Activated CD8-positive, alpha-beta memory T cell treated with anti-CD3 and anti-CD28 coated beads, Interleukin-2, amount 50 U/mL, for 4 hours (primary cell): ENCODE data around the gene POU2F2.

Experiments used
- DNase-seq: peaks from one replicate; pipeline ENCODE4 v3.0.0-alpha.2; 2020

Gene POU2F2

GRCh38 chr19:42098781-42099180 lies 33.5 kb downstream of the POU2F2 start:
- no peak for DNase-seq

- DNase-seq, result no peak
Measured at GRCh38 chr19:42097461-42097860, 34.8 kb downstream of the POU2F2 start.

GRCh38 chr19:42096255-42096837 lies 35.9 kb downstream of the POU2F2 start:
- no peak for DNase-seq

GRCh38 chr19:42095814-42096230 lies 36.4 kb downstream of the POU2F2 start:
- DNase-seq, result peak; percentile 23

GRCh38 chr19:42095142-42095813 lies 37.0 kb downstream of the POU2F2 start:
- DNase-seq, result no peak

- DNase-seq, result no peak
Measured at GRCh38 chr19:42093926-42094325, 38.3 kb downstream of the POU2F2 start.

GRCh38 chr19:42093505-42093904 lies 38.7 kb downstream of the POU2F2 start:
- DNase-seq, result no peak

GRCh38 chr19:42092350-42092749 lies 39.9 kb downstream of the POU2F2 start:
- DNase-seq, result peak; percentile 33

- no peak for DNase-seq
Measured at GRCh38 chr19:42091742-42092141, 40.5 kb downstream of the POU2F2 start.

- no peak for DNase-seq
Measured at GRCh38 chr19:42091300-42091699, 40.9 kb downstream of the POU2F2 start.

GRCh38 chr19:42090672-42091071 lies 41.6 kb downstream of the POU2F2 start:
- DNase-seq, result no peak

GRCh38 chr19:42089772-42090171 lies 42.5 kb downstream of the POU2F2 start:
- no peak for DNase-seq

GRCh38 chr19:42089191-42089750 lies 43.0 kb downstream of the POU2F2 start:
- no peak for DNase-seq

- no peak for DNase-seq
Measured at GRCh38 chr19:42088471-42089190, 43.6 kb downstream of the POU2F2 start.

- DNase-seq, result no peak
Measured at GRCh38 chr19:42086770-42087550, 45.3 kb downstream of the POU2F2 start.

GRCh38 chr19:42086188-42086736 lies 46.0 kb downstream of the POU2F2 start:
- no peak for DNase-seq

- DNase-seq, result no peak
Measured at GRCh38 chr19:42083537-42083936, 48.7 kb downstream of the POU2F2 start.

- no peak for DNase-seq
Measured at GRCh38 chr19:42081584-42082203, 50.6 kb downstream of the POU2F2 start.

- DNase-seq, result no peak
Measured at GRCh38 chr19:42080764-42081375, 51.4 kb downstream of the POU2F2 start.

GRCh38 chr19:42079886-42080763 lies 52.1 kb downstream of the POU2F2 start:
- DNase-seq, result no peak

GRCh38 chr19:42079276-42079669 lies 53.0 kb downstream of the POU2F2 start:
- DNase-seq, result no peak
